Neural progenitor cell (in vitro differentiated cells): ENCODE data around the gene SOS2. TPM values are rescaled to one million over a fixed set of nuclear protein-coding genes. Genes with fewer than 3 reads are reported as not detected.

Experiments used
- DNase-seq: peaks from one replicate; pipeline ENCODE4 v3.0.0-alpha.2; 2016; ENCODE audit warnings: low spot score
- H2AFZ ChIP-seq: fragments of 200-600 bp; sonication (generic); replicated peaks from 2 replicates; pipeline ENCODE4 v1.6.1; 2016; ENCODE audit warnings: antibody characterized with exemption
- H3F3A ChIP-seq: fragments of 200-600 bp; sonication (generic); 2 replicates; pipeline ENCODE4 v1.6.1; 2016; ENCODE audit warnings: antibody characterized with exemption, low read depth
- H3K27ac ChIP-seq: fragments of 200-600 bp; sonication (generic); 2 replicates; pipeline ENCODE4 v1.5.1; 2016; ENCODE audit warnings: mild to moderate bottlenecking
- H3K27me3 ChIP-seq: fragments of 200-600 bp; sonication (generic); 2 replicates; pipeline ENCODE4 v1.6.1; 2016; ENCODE audit warnings: mild to moderate bottlenecking, moderate library complexity
- H3K36me3 ChIP-seq: fragments of 200-600 bp; sonication (generic); 2 replicates; pipeline ENCODE4 v1.5.1; 2016
- H3K4me1 ChIP-seq: fragments of 200-600 bp; sonication (generic); 2 replicates; pipeline ENCODE4 v1.6.1; 2016; ENCODE audit warnings: mixed run types
- H3K4me2 ChIP-seq: fragments of 200-600 bp; sonication (generic); 2 replicates; pipeline ENCODE4 v1.6.1; 2016
- H3K4me3 ChIP-seq: fragments of 200-600 bp; sonication (generic); 2 replicates; pipeline ENCODE4 v1.5.1; 2016
- H3K79me2 ChIP-seq: fragments of 200-600 bp; sonication (generic); 2 replicates; pipeline ENCODE4 v1.6.1; 2016; ENCODE audit warnings: low read depth
- H3K9ac ChIP-seq: fragments of 200-600 bp; sonication (generic); 2 replicates; pipeline ENCODE4 v1.6.1; 2016
- H3K9me3 ChIP-seq: fragments of 200-600 bp; sonication (generic); 2 replicates; pipeline ENCODE4 v1.5.1; 2016; ENCODE audit warnings: low read depth
- H4K20me1 ChIP-seq: fragments of 200-600 bp; sonication (generic); 2 replicates; pipeline ENCODE4 v1.6.1; 2016; ENCODE audit warnings: low read depth
- H3K27ac Mint-ChIP-seq: 3 replicates; pipeline ENCODE4 v1.8.0; 2021; ENCODE audit warnings: mixed read lengths
- H3K27me3 Mint-ChIP-seq: 2 replicates; pipeline ENCODE4 v1.8.0; 2022; ENCODE audit warnings: low read depth, mild to moderate bottlenecking, inconsistent platforms, moderate library complexity, mixed read lengths; ENCODE audit not compliant: insufficient read depth
- H3K36me3 Mint-ChIP-seq: 3 replicates; pipeline ENCODE4 v1.8.0; 2021; ENCODE audit warnings: mixed read lengths
- H3K4me1 Mint-ChIP-seq: 3 replicates; pipeline ENCODE4 v1.8.0; 2021; ENCODE audit warnings: mixed read lengths
- H3K4me3 Mint-ChIP-seq: 3 replicates; pipeline ENCODE4 v1.8.0; 2021; ENCODE audit warnings: mild to moderate bottlenecking, moderate library complexity, mixed read lengths
- H3K9me3 Mint-ChIP-seq: 3 replicates; pipeline ENCODE4 v1.8.0; 2020; ENCODE audit warnings: mixed read lengths
- EZH2 ChIP-seq: fragments of 200-600 bp; sonication (generic); IDR thresholded peaks from 2 replicates; pipeline ENCODE4 v1.6.1; 2017; ENCODE audit warnings: antibody characterized with exemption, mild to moderate bottlenecking, moderate library complexity
- EZH2phosphoT487 ChIP-seq: fragments of 200-600 bp; sonication (generic); IDR thresholded peaks from 2 replicates; pipeline ENCODE4 v1.6.1; 2017; ENCODE audit warnings: antibody characterized with exemption
- total RNA-seq: library from RNA; depleted of rRNA; stranded (reverse); fragments of >200 nt; gene quantifications from 2 replicates; pipeline ENCODE4 v1.2.3, GENCODE V29; 2015; ENCODE audit warnings: low replicate concordance
- TF ChIP-seq, protein P1 (sequence below): fragments of 200-600 bp; sonication (generic); IDR thresholded peaks from 2 replicates; pipeline ENCODE4 v1.5.1; 2017; ENCODE audit warnings: antibody characterized with exemption, mild to moderate bottlenecking

The SOS2 gene
- total RNA-seq, 1 donor from 2014 or later = 32.3 TPM

DNA sequence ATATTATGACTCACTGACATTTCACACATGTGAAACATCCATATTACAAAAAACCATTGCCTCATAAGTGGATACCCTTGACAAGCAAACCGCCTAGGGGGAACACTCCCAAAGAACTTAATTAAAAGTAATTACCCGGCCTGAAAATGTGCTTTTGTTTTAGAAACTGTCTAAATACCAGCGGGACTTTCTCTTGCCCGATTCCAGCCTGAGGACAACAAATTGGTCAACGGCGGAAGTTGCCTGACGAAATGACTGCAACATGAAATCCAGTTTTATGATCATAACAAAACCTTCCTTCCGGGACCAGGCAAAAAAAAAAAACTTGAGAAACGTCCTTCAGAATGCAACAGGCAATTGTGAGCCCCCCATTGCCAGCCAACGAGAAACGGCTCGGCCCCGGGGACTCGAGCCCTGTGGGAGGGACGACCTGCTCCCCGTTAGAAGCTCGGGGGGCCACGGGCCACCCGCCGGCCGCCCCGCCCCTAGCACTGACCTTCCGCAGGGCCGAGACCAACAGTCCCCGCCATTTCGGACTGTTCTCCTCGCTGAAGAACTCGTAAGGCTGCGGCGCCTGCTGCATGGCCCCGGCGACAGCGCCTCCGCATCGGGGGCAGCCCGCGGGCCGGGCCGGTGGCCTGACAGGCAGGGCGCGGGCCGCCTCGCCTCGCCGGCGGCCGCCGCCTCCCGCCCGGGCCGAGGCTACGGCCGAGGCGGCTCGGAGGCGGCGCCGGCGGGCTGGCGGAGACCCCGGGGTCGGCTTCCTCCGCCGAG is 490 bp downstream of the SOS2 start:
- Histone ChIP-seq H3K9me3 (no peaks in the 10 kb centered on the region), H3K79me2 (peaks cover 44% of the 10 kb centered on the region), H2AFZ (peak overlapping the region; percentile 58), H3F3A (peaks cover 20% of the 10 kb centered on the region), H3K4me1 (peaks cover 11% of the 10 kb centered on the region), H3K9ac (peak overlapping the region; percentile 57), H3K4me2 (peak overlapping the region; percentile 91), H3K4me3 (peak overlapping the region; percentile 98), H4K20me1 (peaks cover 10% of the 10 kb centered on the region), H3K27me3 (peaks cover 12% of the 10 kb centered on the region), H3K27ac (peak overlapping the region; percentile 88), H3K36me3 (peaks cover 4% of the 10 kb centered on the region)
- Mint-ChIP-seq H3K4me1 (peaks cover 33% of the 10 kb centered on the region), H3K27me3 (no peaks in the 10 kb centered on the region), H3K4me3 (peak overlapping the region; percentile 97), H3K9me3 (peaks cover 6% of the 10 kb centered on the region), H3K36me3 (peaks cover 8% of the 10 kb centered on the region), H3K27ac (peak overlapping the region; percentile 77)
- TF ChIP-seq, protein P1, sequence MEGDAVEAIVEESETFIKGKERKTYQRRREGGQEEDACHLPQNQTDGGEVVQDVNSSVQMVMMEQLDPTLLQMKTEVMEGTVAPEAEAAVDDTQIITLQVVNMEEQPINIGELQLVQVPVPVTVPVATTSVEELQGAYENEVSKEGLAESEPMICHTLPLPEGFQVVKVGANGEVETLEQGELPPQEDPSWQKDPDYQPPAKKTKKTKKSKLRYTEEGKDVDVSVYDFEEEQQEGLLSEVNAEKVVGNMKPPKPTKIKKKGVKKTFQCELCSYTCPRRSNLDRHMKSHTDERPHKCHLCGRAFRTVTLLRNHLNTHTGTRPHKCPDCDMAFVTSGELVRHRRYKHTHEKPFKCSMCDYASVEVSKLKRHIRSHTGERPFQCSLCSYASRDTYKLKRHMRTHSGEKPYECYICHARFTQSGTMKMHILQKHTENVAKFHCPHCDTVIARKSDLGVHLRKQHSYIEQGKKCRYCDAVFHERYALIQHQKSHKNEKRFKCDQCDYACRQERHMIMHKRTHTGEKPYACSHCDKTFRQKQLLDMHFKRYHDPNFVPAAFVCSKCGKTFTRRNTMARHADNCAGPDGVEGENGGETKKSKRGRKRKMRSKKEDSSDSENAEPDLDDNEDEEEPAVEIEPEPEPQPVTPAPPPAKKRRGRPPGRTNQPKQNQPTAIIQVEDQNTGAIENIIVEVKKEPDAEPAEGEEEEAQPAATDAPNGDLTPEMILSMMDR = no peak
- TF ChIP-seq EZH2 (no peak), EZH2phosphoT487 (no peak)
- peak; percentile 26 for DNase-seq

DNA sequence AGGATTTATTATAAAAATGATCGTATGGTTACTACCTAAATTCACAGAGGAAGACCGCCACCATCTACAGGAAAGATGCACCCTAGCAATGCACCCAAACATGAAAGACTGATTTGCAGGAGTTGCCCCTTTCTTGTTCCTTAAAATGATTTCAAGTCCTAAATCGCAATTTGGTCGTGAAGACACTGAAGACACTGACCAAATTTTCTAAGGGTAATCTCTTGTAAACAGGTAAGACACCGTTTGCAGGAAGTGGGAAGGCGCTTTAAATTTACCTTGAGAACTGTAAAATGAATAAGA is 1.0 kb downstream of the SOS2 start:
- H3K4me2 ChIP-seq = peak overlapping the region; percentile 91
- H3K4me1 Mint-ChIP-seq = peaks cover 35% of the 10 kb centered on the region
- H3K4me3 ChIP-seq = peak overlapping the region; percentile 98
- peaks cover 20% of the 10 kb centered on the region for H3F3A ChIP-seq
- peak overlapping the region; percentile 57 for H3K9ac ChIP-seq
- TF ChIP-seq EZH2 (no peak), EZH2phosphoT487 (no peak)
- TF ChIP-seq, protein P1 = no peak
- H3K4me3 Mint-ChIP-seq = peak overlapping the region; percentile 97
- H3K27me3 ChIP-seq = peaks cover 12% of the 10 kb centered on the region
- peaks cover 8% of the 10 kb centered on the region for H3K36me3 Mint-ChIP-seq
- peak; percentile 2 for DNase-seq
- H3K9me3 ChIP-seq = no peaks in the 10 kb centered on the region
- no peak overlapping the region for H3K27ac Mint-ChIP-seq
- H3K4me1 ChIP-seq = peaks cover 17% of the 10 kb centered on the region
- H3K79me2 ChIP-seq = peaks cover 49% of the 10 kb centered on the region
- no peaks in the 10 kb centered on the region for H3K27me3 Mint-ChIP-seq
- peaks cover 15% of the 10 kb centered on the region for H4K20me1 ChIP-seq
- peak overlapping the region; percentile 58 for H2AFZ ChIP-seq
- H3K36me3 ChIP-seq = peaks cover 4% of the 10 kb centered on the region
- no peak overlapping the region for H3K27ac ChIP-seq
- H3K9me3 Mint-ChIP-seq = peaks cover 6% of the 10 kb centered on the region

DNA sequence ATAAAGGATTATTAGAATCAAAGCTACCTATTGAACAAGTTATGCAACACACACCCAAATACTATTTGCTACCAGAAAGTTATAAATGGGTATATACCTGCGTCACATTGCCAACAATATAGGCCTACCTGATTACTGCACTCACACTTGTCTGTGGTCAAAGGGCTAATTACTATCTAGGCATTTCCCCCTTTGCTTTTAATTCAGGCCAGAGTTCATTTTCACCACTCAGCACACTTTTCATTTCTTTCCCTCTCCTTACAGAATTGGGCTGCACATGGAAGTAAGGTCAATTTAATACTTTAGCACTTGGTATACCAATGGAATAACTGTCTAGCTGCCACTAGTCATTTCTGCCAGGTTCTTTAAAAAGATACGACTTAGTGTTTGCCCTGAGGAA is 1.7 kb downstream of the SOS2 start:
- Mint-ChIP-seq H3K27me3 (no peaks in the 10 kb centered on the region), H3K9me3 (peaks cover 6% of the 10 kb centered on the region), H3K4me1 (peaks cover 35% of the 10 kb centered on the region), H3K27ac (no peak overlapping the region), H3K36me3 (peaks cover 8% of the 10 kb centered on the region), H3K4me3 (peak overlapping the region; percentile 97)
- Histone ChIP-seq H3K27ac (no peak overlapping the region), H3F3A (peaks cover 20% of the 10 kb centered on the region), H4K20me1 (peaks cover 21% of the 10 kb centered on the region), H3K27me3 (peaks cover 12% of the 10 kb centered on the region), H3K9me3 (no peaks in the 10 kb centered on the region), H3K36me3 (peaks cover 4% of the 10 kb centered on the region), H3K4me3 (peak overlapping the region; percentile 98), H2AFZ (no peak overlapping the region), H3K9ac (no peak overlapping the region), H3K79me2 (peaks cover 56% of the 10 kb centered on the region), H3K4me2 (peak overlapping the region; percentile 91), H3K4me1 (peaks cover 17% of the 10 kb centered on the region)
- no peak for DNase-seq
- TF ChIP-seq EZH2 = no peak
- TF ChIP-seq, protein P1 = no peak
